Measurements from ENCODE around the gene ATXN10. TPM values are rescaled to one million over a fixed set of nuclear protein-coding genes. Genes with fewer than 3 reads are reported as not detected.

Gene ATXN10
- total RNA-seq, 1 experiment from 2014 or later, result 303 TPM

GRCh38 chr22:45843986-45844385, 172.4 kb downstream of the ATXN10 start:
- intact Hi-C loops (cut with micrococcal nuclease; ENCODE audit: unreplicated experiment), result no loop called here
- no peak for DNase-seq
- H3F3A ChIP-seq (ENCODE audit: insufficient read depth, low read depth), result peaks cover 4% of the 10 kb centered on the region; the same call in 1 of the 2 replicates
- no peaks in the 10 kb centered on the region for H3K27me3 ChIP-seq (ENCODE audit: insufficient read depth, low read depth)
- TF ChIP-seq CTCF (conservative IDR thresholded peaks at IDR 0.05) (no peak), EZH2 (IDR thresholded peaks at IDR 0.05; ENCODE audit: low read depth) (no peak)
- H3K9me3 ChIP-seq (ENCODE audit: insufficient read depth, low read depth), result no peaks in the 10 kb centered on the region
- H3K36me3 ChIP-seq (ENCODE audit: low read depth), result peaks cover 59% of the 10 kb centered on the region
- no peak overlapping the region for H3K4me3 ChIP-seq
- ChIA-PET POLR2A (ENCODE audit: unreplicated experiment) (interaction anchor here (0.7 kb wide), 1 partner anchor 130 kb away, joined by 5 read pairs; no protein-coding TSS in a partner anchor), CTCF (no interaction called here)
- H2AFZ ChIP-seq, result no peak overlapping the region
- no peak overlapping the region for H3K4me2 ChIP-seq
- H3K4me1 ChIP-seq (replicated peaks; ENCODE audit: insufficient read depth), result no peaks in the 10 kb centered on the region
- no peak overlapping the region for H3K27ac ChIP-seq
- peaks cover 4% of the 10 kb centered on the region; the same call in 1 of the 2 replicates for H4K20me1 ChIP-seq (ENCODE audit: insufficient read depth)
- H3K9me2 ChIP-seq (ENCODE audit: insufficient read depth), result no peaks in the 10 kb centered on the region
- no TSS peak for BruUV-seq (replicated peaks)
- H3K79me2 ChIP-seq (ENCODE audit: low read depth), result no peaks in the 10 kb centered on the region

- intact Hi-C loops (cut with micrococcal nuclease; ENCODE audit: unreplicated experiment), result no loop called here
- Histone ChIP-seq H3K4me2 (no peak overlapping the region), H3K27ac (no peak overlapping the region)
These were observed 173.4 kb downstream of the ATXN10 start for GRCh38 chr22:45845076-45845487.

GRCh38 chr22:45846952-45847351, 175.3 kb downstream of the ATXN10 start:
- Histone ChIP-seq H3K27me3 (ENCODE audit: insufficient read depth, low read depth) (no peaks in the 10 kb centered on the region), H3K9me2 (ENCODE audit: insufficient read depth) (no peaks in the 10 kb centered on the region), H3F3A (ENCODE audit: insufficient read depth, low read depth) (peaks cover 8% of the 10 kb centered on the region; the same call in 1 of the 2 replicates), H3K79me2 (ENCODE audit: low read depth) (no peaks in the 10 kb centered on the region), H3K4me2 (no peak overlapping the region), H3K27ac (no peak overlapping the region), H3K36me3 (ENCODE audit: low read depth) (peaks cover 79% of the 10 kb centered on the region), H3K4me3 (no peak overlapping the region), H3K9me3 (ENCODE audit: insufficient read depth, low read depth) (peaks cover 2% of the 10 kb centered on the region; the same call in 1 of the 2 replicates), H2AFZ (no peak overlapping the region), H4K20me1 (ENCODE audit: insufficient read depth) (no peaks in the 10 kb centered on the region; the same call in 1 of the 2 replicates), H3K4me1 (replicated peaks; ENCODE audit: insufficient read depth) (no peaks in the 10 kb centered on the region)
- TF ChIP-seq EZH2 (IDR thresholded peaks at IDR 0.05; ENCODE audit: low read depth), result no peak
- no peak for TF ChIP-seq CTCF (conservative IDR thresholded peaks at IDR 0.05)
- no peak for DNase-seq
- ChIA-PET POLR2A (ENCODE audit: unreplicated experiment) (no interaction called here), CTCF (no interaction called here)
- intact Hi-C loops (cut with micrococcal nuclease; ENCODE audit: unreplicated experiment), result no loop called here
- BruUV-seq (replicated peaks), result no TSS peak

More at GRCh38 chr22:45845076-45845487, 173.4 kb downstream of the ATXN10 start:
- H3F3A ChIP-seq (ENCODE audit: insufficient read depth, low read depth), result peaks cover 4% of the 10 kb centered on the region; the same call in 1 of the 2 replicates
- H3K79me2 ChIP-seq (ENCODE audit: low read depth), result no peaks in the 10 kb centered on the region
- ChIA-PET CTCF (no interaction called here), POLR2A (ENCODE audit: unreplicated experiment) (interaction anchor here (0.6 kb wide), 1 partner anchor 240 kb away, joined by 3 read pairs; no protein-coding TSS in a partner anchor)
- TF ChIP-seq EZH2 (IDR thresholded peaks at IDR 0.05; ENCODE audit: low read depth) (no peak), CTCF (conservative IDR thresholded peaks at IDR 0.05) (no peak)
- no TSS peak for BruUV-seq (replicated peaks)
- H3K4me3 ChIP-seq, result no peak overlapping the region
- no peaks in the 10 kb centered on the region for H3K4me1 ChIP-seq (replicated peaks; ENCODE audit: insufficient read depth)
- H3K9me3 ChIP-seq (ENCODE audit: insufficient read depth, low read depth), result no peaks in the 10 kb centered on the region
- H3K9me2 ChIP-seq (ENCODE audit: insufficient read depth), result no peaks in the 10 kb centered on the region
- H2AFZ ChIP-seq, result no peak overlapping the region
- no peak for DNase-seq
- H3K27me3 ChIP-seq (ENCODE audit: insufficient read depth, low read depth), result no peaks in the 10 kb centered on the region
- peaks cover 64% of the 10 kb centered on the region for H3K36me3 ChIP-seq (ENCODE audit: low read depth)
- H4K20me1 ChIP-seq (ENCODE audit: insufficient read depth), result peaks cover 1% of the 10 kb centered on the region; the same call in 1 of the 2 replicates

All from PC-9 (cell line).